Fibroblast of lung (primary cell): ENCODE data around the gene DIPK2B.

Experiments used
- EZH2 ChIP-seq: IDR thresholded peaks from 2 replicates; pipeline ENCODE4 v1.5.1; 2012; ENCODE audit warnings: low read length, control low read depth, mild to moderate bottlenecking; ENCODE audit errors: missing control alignments
- TF ChIP-seq, protein P1 (sequence below), 2 donors: IDR thresholded peaks in 1 of 2; conservative IDR thresholded peaks in 1 of 2; 1 replicate in 1 of 2; 2 replicates in 1 of 2; pipeline ENCODE4 v1.5.1; 2011 to 2012; ENCODE audit warnings: low read length in 2 of 2, control low read depth in 1 of 2, inconsistent platforms in 1 of 2, low read depth in 1 of 2, mild to moderate bottlenecking in 1 of 2

- TF ChIP-seq, protein P1, sequence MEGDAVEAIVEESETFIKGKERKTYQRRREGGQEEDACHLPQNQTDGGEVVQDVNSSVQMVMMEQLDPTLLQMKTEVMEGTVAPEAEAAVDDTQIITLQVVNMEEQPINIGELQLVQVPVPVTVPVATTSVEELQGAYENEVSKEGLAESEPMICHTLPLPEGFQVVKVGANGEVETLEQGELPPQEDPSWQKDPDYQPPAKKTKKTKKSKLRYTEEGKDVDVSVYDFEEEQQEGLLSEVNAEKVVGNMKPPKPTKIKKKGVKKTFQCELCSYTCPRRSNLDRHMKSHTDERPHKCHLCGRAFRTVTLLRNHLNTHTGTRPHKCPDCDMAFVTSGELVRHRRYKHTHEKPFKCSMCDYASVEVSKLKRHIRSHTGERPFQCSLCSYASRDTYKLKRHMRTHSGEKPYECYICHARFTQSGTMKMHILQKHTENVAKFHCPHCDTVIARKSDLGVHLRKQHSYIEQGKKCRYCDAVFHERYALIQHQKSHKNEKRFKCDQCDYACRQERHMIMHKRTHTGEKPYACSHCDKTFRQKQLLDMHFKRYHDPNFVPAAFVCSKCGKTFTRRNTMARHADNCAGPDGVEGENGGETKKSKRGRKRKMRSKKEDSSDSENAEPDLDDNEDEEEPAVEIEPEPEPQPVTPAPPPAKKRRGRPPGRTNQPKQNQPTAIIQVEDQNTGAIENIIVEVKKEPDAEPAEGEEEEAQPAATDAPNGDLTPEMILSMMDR (conservative IDR thresholded peaks at IDR 0.05 in 1 of 2, IDR thresholded peaks at IDR 0.05 in 1 of 2; ENCODE audit: low read depth in 1 of 2, low read length in 2 of 2) = no peak
- TF ChIP-seq EZH2 = no peak
Observed at GRCh38 chrX:45191820-45192409, 8.8 kb downstream of the DIPK2B start.
